ENCODE data around the gene PRSS48. TPM values are rescaled to one million over a fixed set of nuclear protein-coding genes. Genes with fewer than 3 reads are reported as not detected.
"Not testable (repeated sequence)": the region's sequence is repeated elsewhere in the genome, so short reads cannot be mapped to it uniquely, and the experiment has no call there.

The PRSS48 gene
- total RNA-seq, 1 donor from 2014 or later, result not detected

- peak; percentile 39 for ATAC-seq
- no peak for DNase-seq (ENCODE audit: low spot score)
Measured at GRCh38 chr4:151315212-151315886, 38.4 kb downstream of the PRSS48 start.

DNA sequence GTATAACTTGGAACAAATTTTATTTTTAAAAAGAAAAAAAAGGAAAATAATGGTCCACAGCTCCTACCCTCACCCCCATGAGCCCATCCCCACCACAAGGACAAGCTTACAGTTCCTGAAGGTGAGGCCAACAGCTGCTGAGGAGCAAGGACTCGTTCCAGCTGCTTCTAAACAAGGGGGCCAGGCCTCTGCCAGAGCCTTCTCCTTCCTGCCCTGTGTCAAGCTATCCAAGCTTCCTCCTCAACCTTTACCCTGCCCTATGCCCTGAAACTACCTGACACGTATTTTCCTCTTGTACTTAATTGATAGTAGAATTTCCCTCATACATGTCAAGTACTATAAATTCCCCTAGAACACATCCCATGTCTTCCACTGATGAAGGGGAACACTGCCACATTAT, 39.7 kb downstream of the PRSS48 start:
- ATAC-seq (peak; percentile 25), DNase-seq (ENCODE audit: low spot score) (no peak)

DNA sequence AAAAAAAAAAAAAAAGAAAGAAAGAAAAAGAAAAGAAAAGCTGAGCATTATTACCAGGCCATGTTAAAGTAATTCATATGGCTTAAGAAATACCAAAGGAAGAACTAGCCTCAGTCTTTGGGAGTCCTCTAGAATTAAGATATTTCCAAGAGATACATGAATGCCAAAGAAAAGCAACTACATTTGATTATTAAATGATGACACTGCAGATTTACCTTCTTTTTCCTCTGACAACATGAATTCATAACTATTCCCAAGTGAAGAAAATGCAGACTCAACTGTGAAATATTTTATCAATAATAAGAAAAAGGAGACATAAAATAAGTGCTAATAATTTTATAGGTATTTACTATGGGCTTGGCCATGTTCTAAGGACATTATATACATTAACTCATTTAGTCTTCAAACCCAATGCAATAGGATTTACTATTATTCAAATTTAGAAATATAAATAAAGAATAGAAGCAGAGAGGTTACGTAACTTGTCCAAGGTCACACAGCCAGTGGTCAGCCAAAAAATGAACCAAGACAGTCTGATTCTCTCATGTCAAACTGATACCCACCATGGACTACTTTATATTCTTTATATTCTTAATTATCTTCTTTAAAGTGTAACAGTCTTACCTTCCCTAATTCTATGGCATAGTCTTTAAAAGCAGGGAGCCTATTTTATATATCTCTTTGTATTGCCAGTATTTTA, 41.5 kb downstream of the PRSS48 start:
- DNase-seq (ENCODE audit: low spot score) (no peak), ATAC-seq (no peak)

DNA sequence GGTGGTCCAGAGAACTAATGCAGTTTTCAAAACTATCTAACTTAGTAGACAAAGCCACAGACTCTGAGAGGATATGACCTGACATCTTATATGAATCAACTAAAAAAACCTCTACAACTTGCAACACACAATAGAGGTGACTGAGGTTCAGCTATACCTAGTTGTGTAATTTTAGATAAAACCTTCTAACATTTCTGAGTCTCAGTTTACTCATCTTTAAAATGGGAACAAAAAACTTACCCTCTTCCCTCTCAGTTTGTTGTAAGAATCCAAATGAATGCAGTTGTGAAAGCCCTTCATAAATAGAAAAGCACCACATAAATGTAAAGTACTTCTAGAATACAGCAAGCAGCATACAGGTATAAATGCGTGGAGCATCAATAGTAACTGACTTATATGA, 42.5 kb downstream of the PRSS48 start:
- ATAC-seq, result no peak

DNA sequence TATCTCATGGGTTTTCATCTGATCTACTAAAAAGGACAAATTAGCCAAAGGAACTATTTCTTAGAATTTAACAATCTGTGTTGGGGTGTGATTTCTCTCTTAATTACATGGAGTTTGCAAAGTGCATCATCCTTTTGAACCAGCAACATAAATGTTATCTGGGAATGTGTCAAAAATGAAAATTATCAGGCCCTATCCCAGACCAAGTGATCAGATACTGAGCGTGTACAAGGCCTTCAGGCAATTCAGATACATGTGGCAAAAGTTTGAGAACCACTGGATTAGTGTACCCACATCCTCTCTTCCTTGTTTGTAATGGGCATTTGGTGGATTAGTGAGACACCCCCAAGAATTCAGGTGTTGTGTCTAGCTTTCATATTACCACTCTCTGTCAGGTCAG, 44.6 kb downstream of the PRSS48 start:
- ATAC-seq (no peak), DNase-seq (ENCODE audit: low spot score) (no peak)

More for the DNA sequence above, 42.5 kb downstream of the PRSS48 start:
- no peak for DNase-seq (ENCODE audit: low spot score)

GRCh38 chr4:151322161-151322560, 45.2 kb downstream of the PRSS48 start:
- ATAC-seq; DNase-seq (ENCODE audit: low spot score): not testable (repeated sequence)

DNA sequence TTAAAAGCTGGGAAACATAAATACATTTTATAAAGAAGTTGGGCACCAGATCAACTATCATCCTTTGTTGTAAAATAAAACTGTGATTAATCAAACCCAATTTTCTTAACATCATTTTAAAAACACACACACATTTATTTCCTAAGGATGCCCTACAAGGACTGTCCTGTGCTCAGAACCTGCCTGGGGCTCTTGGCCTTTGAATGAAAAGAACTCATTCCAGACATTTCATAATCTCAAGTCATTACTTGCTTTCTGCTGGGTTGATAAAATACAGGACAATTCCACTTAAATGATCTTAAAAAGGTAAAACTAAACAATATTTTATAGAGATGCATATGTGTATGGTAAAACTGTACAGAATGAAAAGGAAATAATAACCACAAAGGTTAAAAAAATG, 45.6 kb downstream of the PRSS48 start:
- DNase-seq (ENCODE audit: low spot score) (no peak), ATAC-seq (no peak)

- ATAC-seq, result no peak
- DNase-seq (ENCODE audit: low spot score), result no peak
Measured at GRCh38 chr4:151323667-151324066, 46.7 kb downstream of the PRSS48 start.

DNA sequence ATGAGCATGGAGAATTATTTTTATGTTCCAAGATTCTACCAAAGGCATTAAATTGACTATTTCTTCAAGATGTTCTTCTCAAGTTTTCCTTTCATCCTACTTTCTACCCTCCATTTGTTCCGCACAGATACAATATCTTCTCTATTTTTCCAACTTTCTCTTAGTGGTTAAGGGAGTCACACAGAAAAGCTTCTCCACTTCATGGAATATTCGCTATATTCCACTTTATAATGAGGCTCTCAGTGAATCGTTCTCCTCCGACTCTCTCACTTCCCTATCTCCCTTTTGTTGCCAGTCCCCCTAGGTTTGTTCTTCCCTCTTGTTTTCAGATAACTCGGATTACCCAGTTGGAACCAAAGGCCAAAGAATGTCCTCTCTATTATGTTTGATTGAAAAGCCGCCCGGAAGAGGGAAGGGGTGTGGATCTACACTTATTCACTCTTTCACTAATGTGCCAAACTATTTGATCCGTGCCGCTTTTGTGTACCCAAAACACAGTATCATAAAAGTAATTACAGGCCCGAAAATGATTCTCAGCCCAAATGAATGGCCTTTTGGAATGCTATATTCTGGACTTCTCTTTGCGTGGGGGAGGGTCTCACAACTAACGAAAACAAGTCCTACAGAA, 47.3 kb downstream of the PRSS48 start:
- ATAC-seq (peak; percentile 41), DNase-seq (ENCODE audit: low spot score) (no peak)

GRCh38 chr4:151324752-151325110, 47.8 kb downstream of the PRSS48 start:
- DNase-seq (ENCODE audit: low spot score) (peak; percentile 92), ATAC-seq (peak; percentile 72)

DNA sequence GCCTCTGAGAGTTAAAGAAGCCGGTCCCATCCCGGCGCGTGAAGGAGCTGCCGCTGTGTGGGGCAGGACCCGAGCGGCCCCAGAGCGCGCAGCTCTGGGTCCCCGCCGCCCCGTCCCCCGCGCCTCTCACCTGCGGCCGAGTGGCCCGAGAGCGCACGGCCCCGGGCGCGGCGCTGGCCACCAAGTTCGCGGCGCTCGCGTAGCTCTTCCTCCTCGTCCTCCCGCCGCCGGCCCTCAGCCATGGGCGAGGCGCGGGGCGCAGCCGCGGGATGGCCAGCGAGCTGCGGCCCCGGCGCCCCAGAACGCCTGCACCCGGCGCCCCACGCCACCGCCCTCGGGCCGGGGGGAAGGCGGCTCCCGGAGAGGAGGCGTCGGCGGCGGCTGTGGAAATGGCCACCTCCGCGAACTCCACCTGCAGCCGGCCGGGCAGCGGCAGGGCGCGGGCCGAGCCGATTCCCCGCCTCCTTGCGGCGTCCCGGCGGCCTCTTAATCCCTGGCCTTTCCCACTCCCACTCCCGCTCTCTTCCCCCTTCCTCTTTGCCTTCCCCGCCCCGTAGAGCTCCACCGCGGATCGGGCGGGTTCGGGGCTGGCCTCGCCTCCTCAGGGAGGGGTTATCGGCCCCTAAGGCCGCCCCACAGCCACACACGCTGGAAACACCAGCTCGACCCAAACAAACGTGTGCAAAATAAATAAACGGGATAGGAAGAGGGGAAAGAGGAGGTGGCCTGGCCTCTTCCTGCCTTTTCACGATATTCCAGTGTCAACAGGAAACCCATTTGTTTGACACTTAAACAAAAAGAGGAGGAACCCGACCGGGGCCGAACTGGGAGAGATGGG, 48.4 kb downstream of the PRSS48 start, which contains the start of gene SH3D19:
TSS of gene SH3D19 (minus strand) at position 495 of the 838 bp plus-strand sequence. CDS start at position 242, 253 bp downstream.
- peak; percentile 89 for ATAC-seq
- DNase-seq (ENCODE audit: low spot score), result peak; percentile 95

DNA sequence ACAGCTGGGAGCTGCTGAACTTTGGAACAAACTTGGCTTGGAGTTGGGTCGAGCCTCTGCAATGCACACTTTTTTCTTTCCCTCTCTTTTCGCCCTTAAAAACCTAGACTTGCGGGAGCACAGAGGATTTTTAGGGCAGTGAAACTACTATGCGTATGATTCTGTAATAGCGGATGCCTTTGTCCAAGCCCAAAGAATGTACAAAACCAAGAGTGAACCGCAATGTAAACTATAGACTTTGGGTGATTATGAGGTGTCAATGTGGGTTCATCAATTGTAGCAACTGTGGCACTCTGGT, 48.9 kb downstream of the PRSS48 start:
- DNase-seq (ENCODE audit: low spot score), result no peak
- ATAC-seq, result no peak

GRCh38 chr4:151329217-151330007, 52.5 kb downstream of the PRSS48 start:
- ATAC-seq (no peak), DNase-seq (ENCODE audit: low spot score) (no peak)

GRCh38 chr4:151331276-151332042, 54.5 kb downstream of the PRSS48 start:
- DNase-seq (ENCODE audit: low spot score), result no peak

GRCh38 chr4:151339467-151339866, 62.5 kb downstream of the PRSS48 start:
- DNase-seq (ENCODE audit: low spot score), result no peak

More at GRCh38 chr4:151331276-151332042, 54.5 kb downstream of the PRSS48 start:
- ATAC-seq, result no peak

DNA sequence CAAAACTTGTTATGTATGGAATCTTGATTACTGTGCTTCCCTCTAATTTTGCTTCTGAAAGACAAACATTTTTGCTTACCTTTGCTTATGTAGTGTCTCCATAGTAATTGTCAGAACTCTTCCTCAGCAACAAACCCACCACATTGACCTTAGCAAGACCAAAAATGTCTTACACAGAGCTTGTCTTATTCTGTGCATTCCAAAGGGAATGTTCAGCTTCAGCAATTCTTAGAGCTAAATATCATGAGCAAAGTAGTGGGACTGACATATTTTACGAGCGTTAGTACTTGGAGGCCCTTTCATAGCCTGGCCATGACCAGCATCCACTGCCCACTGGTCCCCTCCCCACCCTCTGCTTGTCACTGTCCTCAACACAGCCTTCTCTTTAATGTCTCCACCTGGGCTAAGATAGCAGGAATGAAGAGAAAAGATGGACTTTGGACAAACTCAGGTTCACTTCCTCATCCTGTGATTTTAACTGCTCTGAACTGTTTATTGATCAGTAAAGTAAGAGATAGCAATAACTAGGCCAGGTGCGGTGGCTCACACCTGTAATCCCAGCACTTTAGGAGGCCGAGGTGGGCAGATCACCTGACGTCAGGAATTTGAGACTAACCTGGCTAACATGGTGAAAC, 63.9 kb downstream of the PRSS48 start:
- peak; percentile 65 for ATAC-seq
- no peak for DNase-seq (ENCODE audit: low spot score)

More at GRCh38 chr4:151339467-151339866, 62.5 kb downstream of the PRSS48 start:
- ATAC-seq, result no peak
